Upper lobe of left lung (tissue), 6 donors: ENCODE results near the gene ZKSCAN4. TPM values are rescaled to one million over a fixed set of nuclear protein-coding genes. Genes with fewer than 3 reads are reported as not detected.
A peak's percentile ranks its signal among the peaks of the same experiment; 100 is the strongest.

Source experiments
- ATAC-seq, 2 donors: fragments of 200-7000 bp; cut with Tn5 transposase; one replicate each; pipeline ENCODE4 v1.9.1; 2022; ENCODE audit warnings: mild to moderate bottlenecking in 2 of 2, moderate library complexity in 2 of 2; ENCODE audit not compliant: low FRiP score in 2 of 2
- DNase-seq, 2 donors: peaks; one replicate each; pipeline ENCODE4 v3.0.0-alpha.2; 2019 to 2020
- H3K27ac ChIP-seq, 4 donors: fragments of 200-600 bp; sonication (generic); one replicate each; pipeline ENCODE4 v1.5.1; 2016 to 2019
- H3K27me3 ChIP-seq, 4 donors: fragments of 200-600 bp; sonication (generic); one replicate each; pipeline ENCODE4 v1.5.1; 2017 to 2019
- H3K36me3 ChIP-seq, 4 donors: fragments of 200-600 bp; sonication (generic); one replicate each; pipeline ENCODE4 v1.5.1; 2016 to 2019
- H3K4me1 ChIP-seq, 4 donors: fragments of 200-600 bp; sonication (generic); one replicate each; pipeline ENCODE4 v1.5.1; 2018 to 2019
- H3K4me3 ChIP-seq, 4 donors: fragments of 200-600 bp; sonication (generic); one replicate each; pipeline ENCODE4 v1.5.1; 2017 to 2019; ENCODE audit warnings: mild to moderate bottlenecking in 2 of 4, moderate library complexity in 1 of 4
- H3K9me3 ChIP-seq, 4 donors: fragments of 200-600 bp; sonication (generic); one replicate each; pipeline ENCODE4 v1.5.1; 2018 to 2019
- CTCF ChIP-seq, 6 experiments: fragments of 450-650 bp in 4 of 6; fragments of 200-600 bp in 2 of 6; sonication (generic) in 2 of 6; IDR thresholded peaks; one replicate each; pipeline ENCODE4 v1.5.1; 2016 to 2019; ENCODE audit warnings: antibody characterized with exemption in 6 of 6
- EP300 ChIP-seq, 4 donors: sonication (generic); formaldehyde crosslinking; IDR thresholded peaks; one replicate each; pipeline ENCODE4 v1.5.1; 2017; ENCODE audit warnings: antibody characterized with exemption in 4 of 4, control low read depth in 2 of 4
- POLR2A ChIP-seq, 4 donors: fragments of 450-650 bp; IDR thresholded peaks; one replicate each; pipeline ENCODE4 v1.5.1; 2016 to 2017; ENCODE audit warnings: antibody characterized with exemption in 4 of 4, mild to moderate bottlenecking in 2 of 4
- POLR2AphosphoS5 ChIP-seq, 2 donors: sonication (generic); formaldehyde crosslinking; IDR thresholded peaks; one replicate each; pipeline ENCODE4 v1.5.1; 2017; ENCODE audit warnings: antibody characterized with exemption in 2 of 2
- WGBS, 2 donors: methylation state at CpG; one replicate each; pipeline ENCODE4 v1.1.5; 2017 to 2018; 5-methylcytosine and 5-hydroxymethylcytosine counted together
- total RNA-seq, 6 donors: library from RNA; depleted of rRNA in 4 of 6; stranded (reverse); fragments of >200 nt in 4 of 6; gene quantifications; one replicate each; pipeline versions ENCODE4 v1.1.0 to v1.2.1, GENCODE V29; 2016 to 2021
- donor health status: DM: no; HTN: no; CAD: no; lungs with moderate emphysema.
- donor health status: DM: no; HTN: yes; CAD: no; lungs with severe emphysema.

ZKSCAN4 gene
- total RNA-seq, 6 donors from 2014 or later: 3.0 to 9.4 (median 4.7) TPM

- Histone ChIP-seq H3K9me3 (peaks cover 0 to 5% (median 2%) of the 10 kb centered on the region in 4 donors), H3K4me3 (no peak overlapping the region), H3K36me3 (no peaks in the 10 kb centered on the region), H3K27me3 (no peaks in the 10 kb centered on the region), H3K27ac (no peak overlapping the region), H3K4me1 (peaks cover 0 to 23% (median 13%) of the 10 kb centered on the region in 4 donors)
- DNase-seq: no peak
- WGBS, 2 donors: 0% methylated on average over 1 of the region's 1 CpG; no CpG with 5 or more reads in 1 of the 2 donors
- TF ChIP-seq POLR2AphosphoS5 (IDR thresholded peaks at IDR 0.05) (no peak), POLR2A (IDR thresholded peaks at IDR 0.05) (no peak), EP300 (IDR thresholded peaks at IDR 0.05) (no peak), CTCF (IDR thresholded peaks at IDR 0.05) (no peak)
- ATAC-seq: no peak
Observed at GRCh38 chr6:28257042-28257441, 5.0 kb upstream of the ZKSCAN4 start.

GRCh38 chr6:28254121-28254519 is 2.1 kb upstream of the ZKSCAN4 start:
- Histone ChIP-seq H3K27ac (peak overlapping the region in 2 of 4 donors; percentile 17 to 75), H3K36me3 (no peaks in the 10 kb centered on the region), H3K4me3 (no peak overlapping the region), H3K9me3 (no peaks in the 10 kb centered on the region), H3K4me1 (peaks cover 13 to 33% (median 24%) of the 10 kb centered on the region in 4 donors), H3K27me3 (no peaks in the 10 kb centered on the region)
- TF ChIP-seq POLR2A (IDR thresholded peaks at IDR 0.05) (no peak), POLR2AphosphoS5 (IDR thresholded peaks at IDR 0.05) (no peak), EP300 (IDR thresholded peaks at IDR 0.05) (no peak), CTCF (IDR thresholded peaks at IDR 0.05) (no peak)
- ATAC-seq (no peak), DNase-seq (no peak)
- 86 to 96% methylated on average over 1 of the region's 1 CpG for WGBS, 2 donors

GRCh38 chr6:28251661-28252008 is 434 bp downstream of the ZKSCAN4 start:
- no peak for TF ChIP-seq CTCF (IDR thresholded peaks at IDR 0.05)
- no peak for TF ChIP-seq EP300 (IDR thresholded peaks at IDR 0.05)
- no peak for TF ChIP-seq POLR2AphosphoS5 (IDR thresholded peaks at IDR 0.05)
- TF ChIP-seq POLR2A (IDR thresholded peaks at IDR 0.05): no peak
- H3K27me3 ChIP-seq: no peaks in the 10 kb centered on the region
- no peaks in the 10 kb centered on the region for H3K9me3 ChIP-seq
- DNase-seq: peak in 1 of 2 donors; percentile 85
- peak overlapping the region; percentile 37 to 79 (median 64) for H3K27ac ChIP-seq
- peak; percentile 54 to 62 for ATAC-seq
- peaks cover 13 to 31% (median 21%) of the 10 kb centered on the region in 4 donors for H3K4me1 ChIP-seq
- H3K4me3 ChIP-seq: peak overlapping the region; percentile 59 to 95 (median 78)
- 0% methylated on average over 11 to 24 of the region's 25 CpGs for WGBS, 2 donors
- H3K36me3 ChIP-seq: peaks cover 2 to 20% (median 12%) of the 10 kb centered on the region in 4 donors

GRCh38 chr6:28250747-28251146 is 1.3 kb downstream of the ZKSCAN4 start:
- TF ChIP-seq EP300 (IDR thresholded peaks at IDR 0.05): no peak
- TF ChIP-seq CTCF (IDR thresholded peaks at IDR 0.05): no peak
- no peak for TF ChIP-seq POLR2A (IDR thresholded peaks at IDR 0.05)
- TF ChIP-seq POLR2AphosphoS5 (IDR thresholded peaks at IDR 0.05): no peak
- Histone ChIP-seq H3K4me3 (peak overlapping the region in 2 of 4 donors; percentile 78 to 95), H3K27me3 (no peaks in the 10 kb centered on the region), H3K36me3 (peaks cover 7 to 29% (median 18%) of the 10 kb centered on the region in 4 donors), H3K9me3 (no peaks in the 10 kb centered on the region), H3K27ac (no peak overlapping the region), H3K4me1 (peaks cover 13 to 31% (median 21%) of the 10 kb centered on the region in 4 donors)
- no peak for ATAC-seq
- DNase-seq: no peak
- WGBS, 2 donors: 67 to 72% methylated on average over 2 of the region's 2 CpGs

GRCh38 chr6:28248916-28249315 is 3.2 kb downstream of the ZKSCAN4 start:
- Histone ChIP-seq H3K4me3 (no peak overlapping the region), H3K27me3 (no peaks in the 10 kb centered on the region), H3K36me3 (peaks cover 13 to 47% (median 30%) of the 10 kb centered on the region in 4 donors), H3K4me1 (peaks cover 13 to 31% (median 21%) of the 10 kb centered on the region in 4 donors), H3K27ac (no peak overlapping the region), H3K9me3 (no peaks in the 10 kb centered on the region)
- DNase-seq (no peak), ATAC-seq (no peak)
- 59 to 67% methylated on average over 1 of the region's 1 CpG for WGBS, 2 donors
- TF ChIP-seq CTCF (IDR thresholded peaks at IDR 0.05) (no peak), POLR2AphosphoS5 (IDR thresholded peaks at IDR 0.05) (no peak), EP300 (IDR thresholded peaks at IDR 0.05) (no peak), POLR2A (IDR thresholded peaks at IDR 0.05) (no peak)
